Endothelial cell (in vitro differentiated cells): ENCODE results near the gene MIS12. TPM values are rescaled to one million over a fixed set of nuclear protein-coding genes. Genes with fewer than 3 reads are reported as not detected.

Source experiments
- DNase-seq: peaks from one replicate; pipeline ENCODE4 v3.0.0; 2021; ENCODE audit warnings: low spot score
- H3K27ac Mint-ChIP-seq: one replicate; pipeline ENCODE4 v1.8.0; 2021; ENCODE audit warnings: mixed read lengths, inconsistent platforms; ENCODE audit not compliant: unreplicated experiment
- H3K27me3 Mint-ChIP-seq: one replicate; pipeline ENCODE4 v1.8.0; 2021; ENCODE audit warnings: mild to moderate bottlenecking, moderate library complexity, mixed read lengths, inconsistent platforms; ENCODE audit not compliant: unreplicated experiment
- H3K36me3 Mint-ChIP-seq: one replicate; pipeline ENCODE4 v1.8.0; 2021; ENCODE audit warnings: mild to moderate bottlenecking, low read depth, mixed read lengths, inconsistent platforms; ENCODE audit not compliant: unreplicated experiment
- H3K4me1 Mint-ChIP-seq: one replicate; pipeline ENCODE4 v1.8.0; 2021; ENCODE audit warnings: mild to moderate bottlenecking, mixed read lengths, inconsistent platforms; ENCODE audit not compliant: unreplicated experiment
- H3K4me3 Mint-ChIP-seq: one replicate; pipeline ENCODE4 v1.8.0; 2021; ENCODE audit warnings: mild to moderate bottlenecking, mixed read lengths, inconsistent platforms; ENCODE audit not compliant: unreplicated experiment
- H3K9me3 Mint-ChIP-seq: one replicate; pipeline ENCODE4 v1.8.0; 2021; ENCODE audit warnings: mixed read lengths, inconsistent platforms; ENCODE audit not compliant: unreplicated experiment
- total RNA-seq: library from RNA; stranded (reverse); fragmentation: NEBNext Ultra II Directional; extraction: Animal tissue kit (Norgen Biotek cat#: 25700); gene quantifications from one replicate; pipeline ENCODE4 v1.2.1, GENCODE V29; 2021; ENCODE audit not compliant: unreplicated experiment
- TF ChIP-seq, protein P1 (sequence below): fragments of 200-600 bp; sonication (generic); IDR thresholded peaks from one replicate; pipeline ENCODE4 v1.5.0; 2021; ENCODE audit warnings: antibody characterized with exemption; ENCODE audit not compliant: unreplicated experiment

Gene MIS12
- total RNA-seq, 1 donor from 2014 or later: 17.2 TPM

DNA sequence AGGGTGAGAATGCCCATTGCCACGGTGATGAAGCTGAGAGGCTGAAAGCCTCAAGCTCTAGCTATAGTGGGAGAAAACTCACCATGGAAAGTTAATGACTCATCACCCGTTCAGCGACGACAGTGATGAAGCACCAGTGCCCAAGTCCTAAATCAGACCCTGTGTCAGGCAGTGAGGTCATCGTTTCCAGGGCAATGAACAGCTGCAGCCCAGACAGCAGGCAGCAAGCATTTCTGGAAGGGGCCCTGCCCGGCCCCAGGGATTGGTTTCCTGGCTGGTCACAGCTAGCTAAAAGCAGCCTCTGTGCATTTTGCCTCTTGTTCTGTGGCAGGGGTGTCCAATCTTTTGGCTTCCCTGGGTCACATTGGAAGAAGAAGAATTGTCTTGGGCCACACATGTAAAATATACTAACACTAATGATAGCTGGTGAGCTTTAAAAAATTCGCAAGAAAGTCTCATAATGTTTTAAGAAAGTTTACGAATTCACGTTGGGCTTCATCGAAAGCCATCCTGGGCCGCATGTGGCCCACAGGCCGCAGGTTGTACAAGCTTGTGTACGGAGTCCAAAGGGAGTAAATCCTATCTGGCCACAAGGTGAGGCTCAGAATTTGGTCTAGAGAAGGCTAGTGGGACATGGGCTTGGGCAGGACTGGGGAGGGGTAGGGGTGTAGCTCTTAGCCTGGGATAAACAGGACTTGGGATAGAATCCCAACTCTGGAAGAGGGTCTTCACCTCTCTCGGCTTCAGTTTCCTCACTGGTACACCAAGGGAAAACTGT lies 40.6 kb downstream of the MIS12 start:
- TF ChIP-seq, protein P1, sequence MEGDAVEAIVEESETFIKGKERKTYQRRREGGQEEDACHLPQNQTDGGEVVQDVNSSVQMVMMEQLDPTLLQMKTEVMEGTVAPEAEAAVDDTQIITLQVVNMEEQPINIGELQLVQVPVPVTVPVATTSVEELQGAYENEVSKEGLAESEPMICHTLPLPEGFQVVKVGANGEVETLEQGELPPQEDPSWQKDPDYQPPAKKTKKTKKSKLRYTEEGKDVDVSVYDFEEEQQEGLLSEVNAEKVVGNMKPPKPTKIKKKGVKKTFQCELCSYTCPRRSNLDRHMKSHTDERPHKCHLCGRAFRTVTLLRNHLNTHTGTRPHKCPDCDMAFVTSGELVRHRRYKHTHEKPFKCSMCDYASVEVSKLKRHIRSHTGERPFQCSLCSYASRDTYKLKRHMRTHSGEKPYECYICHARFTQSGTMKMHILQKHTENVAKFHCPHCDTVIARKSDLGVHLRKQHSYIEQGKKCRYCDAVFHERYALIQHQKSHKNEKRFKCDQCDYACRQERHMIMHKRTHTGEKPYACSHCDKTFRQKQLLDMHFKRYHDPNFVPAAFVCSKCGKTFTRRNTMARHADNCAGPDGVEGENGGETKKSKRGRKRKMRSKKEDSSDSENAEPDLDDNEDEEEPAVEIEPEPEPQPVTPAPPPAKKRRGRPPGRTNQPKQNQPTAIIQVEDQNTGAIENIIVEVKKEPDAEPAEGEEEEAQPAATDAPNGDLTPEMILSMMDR: no peak
- Mint-ChIP-seq H3K27me3 (no peaks in the 10 kb centered on the region), H3K36me3 (no peaks in the 10 kb centered on the region), H3K4me3 (no peak overlapping the region), H3K9me3 (no peaks in the 10 kb centered on the region), H3K4me1 (no peaks in the 10 kb centered on the region), H3K27ac (peak overlapping the region; percentile 49)
- peak; percentile 27 for DNase-seq

DNA sequence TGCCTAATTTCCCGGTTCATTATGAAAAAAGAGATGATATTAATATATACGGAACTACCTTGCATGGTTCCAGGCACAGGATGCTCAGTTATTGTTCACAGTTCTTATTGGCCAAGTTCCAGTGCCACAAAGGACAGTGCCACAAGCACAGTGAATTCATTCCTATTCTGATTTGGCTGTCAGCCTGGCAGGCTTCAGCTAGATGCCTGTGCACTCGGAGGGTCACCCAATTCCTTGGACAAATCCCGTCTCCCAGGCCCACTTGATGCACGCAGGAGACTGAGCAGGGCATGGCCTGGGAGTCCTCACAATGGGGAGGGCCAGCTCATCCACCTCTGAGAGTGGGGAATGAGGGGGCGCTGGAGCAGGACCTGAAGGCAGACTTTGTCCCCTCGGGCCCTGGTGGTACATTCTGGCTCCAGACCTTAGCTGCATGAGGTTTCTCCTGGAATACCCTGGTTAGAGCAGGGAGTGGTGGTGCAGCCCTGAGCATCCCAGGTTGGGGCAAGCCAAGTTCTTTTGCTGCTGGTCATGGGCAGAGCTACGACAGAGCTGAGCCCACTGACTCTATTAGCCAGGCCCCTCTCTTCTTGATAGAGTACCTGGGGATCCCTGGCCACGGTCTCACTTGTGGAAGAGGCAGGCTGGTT lies 41.4 kb downstream of the MIS12 start:
- no peaks in the 10 kb centered on the region for H3K9me3 Mint-ChIP-seq
- DNase-seq: no peak
- H3K27ac Mint-ChIP-seq: no peak overlapping the region
- H3K4me1 Mint-ChIP-seq: no peaks in the 10 kb centered on the region
- TF ChIP-seq, protein P1: no peak
- H3K27me3 Mint-ChIP-seq: no peaks in the 10 kb centered on the region
- no peak overlapping the region for H3K4me3 Mint-ChIP-seq
- no peaks in the 10 kb centered on the region for H3K36me3 Mint-ChIP-seq

DNA sequence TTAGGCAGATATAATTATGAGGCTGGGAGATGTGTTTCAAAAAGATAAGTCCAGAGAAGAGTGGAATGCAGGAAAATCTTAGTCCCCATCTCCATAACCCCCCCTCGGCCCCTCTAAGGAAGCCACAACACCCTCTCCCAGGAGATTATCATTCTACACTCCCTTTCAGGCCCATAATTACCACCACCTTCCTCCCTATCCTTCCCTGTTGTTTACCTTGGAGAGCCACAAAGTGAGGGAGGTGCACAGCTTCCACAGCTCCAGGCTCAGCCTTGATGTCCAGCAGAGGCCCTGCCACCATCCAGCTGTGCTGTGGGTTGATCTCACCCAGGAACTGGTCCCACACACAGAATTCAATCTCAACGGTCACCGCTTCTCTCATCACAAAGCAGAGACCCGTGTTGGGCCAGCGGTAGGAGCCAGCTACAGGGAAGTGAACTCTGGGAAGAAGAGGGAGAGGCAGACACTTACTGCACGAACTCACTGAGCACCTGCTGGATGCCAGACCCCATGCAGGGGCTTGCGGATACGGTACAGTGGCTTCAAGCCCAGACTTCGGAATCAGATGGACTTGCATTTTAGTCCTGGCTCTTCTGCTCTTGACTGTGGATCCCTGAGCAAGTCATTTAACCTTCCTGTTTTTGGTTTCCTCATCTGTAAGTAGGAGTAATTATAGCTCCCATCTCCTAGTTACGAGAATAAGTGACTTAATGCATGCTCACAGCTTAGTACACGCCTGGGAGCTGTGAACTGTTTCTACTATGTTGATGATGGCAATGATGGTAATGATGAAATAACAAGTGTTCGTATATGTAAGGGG lies 44.1 kb downstream of the MIS12 start:
- Mint-ChIP-seq H3K27ac (no peak overlapping the region), H3K4me1 (no peaks in the 10 kb centered on the region), H3K36me3 (no peaks in the 10 kb centered on the region), H3K9me3 (no peaks in the 10 kb centered on the region), H3K4me3 (no peak overlapping the region), H3K27me3 (peaks cover 4% of the 10 kb centered on the region)
- no peak for DNase-seq
- TF ChIP-seq, protein P1: no peak

DNA sequence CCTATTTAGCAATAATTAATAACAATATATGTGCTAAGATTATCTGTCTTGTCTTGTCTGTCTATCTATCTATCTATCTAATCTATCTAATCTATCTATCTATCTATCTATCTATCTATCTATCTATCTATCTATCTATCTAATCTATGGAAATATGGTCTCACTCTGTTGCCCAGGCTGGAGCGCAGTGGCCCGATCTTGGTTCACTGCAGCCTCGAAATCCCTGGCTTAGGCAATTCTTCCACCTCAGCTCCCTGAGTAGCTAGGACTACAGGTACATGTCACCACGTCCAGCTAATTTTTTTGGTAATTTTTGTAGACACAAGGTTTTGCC lies 44.7 kb downstream of the MIS12 start:
- Mint-ChIP-seq H3K27ac (no peak overlapping the region), H3K4me3 (no peak overlapping the region), H3K4me1 (no peaks in the 10 kb centered on the region), H3K9me3 (no peaks in the 10 kb centered on the region), H3K36me3 (no peaks in the 10 kb centered on the region), H3K27me3 (peaks cover 5% of the 10 kb centered on the region)
- DNase-seq: no peak
- TF ChIP-seq, protein P1: no peak
